Natural killer cell (primary cell): ENCODE measurements around the gene ACOT12. TPM values are rescaled to one million over a fixed set of nuclear protein-coding genes. Genes with fewer than 3 reads are reported as not detected.

ENCODE experiments used
- ATAC-seq, 3 donors: fragments of 150-1000 bp in 2 of 3; fragments of 200-7000 bp in 1 of 3; cut with Tn5 transposase; 1 replicate in 1 of 3; 2 replicates in 2 of 3; pipeline ENCODE4 v1.10.0; 2021; ENCODE audit warnings: mild to moderate bottlenecking in 2 of 3, moderate library complexity in 2 of 3
- DNase-seq, 2 donors: peaks; one replicate each; pipeline versions ENCODE4 v3.0.0 to v3.0.0-alpha.2; 2013 to 2021; ENCODE audit warnings: mixed read lengths in 1 of 2
- H3K27ac ChIP-seq: one replicate; pipeline ENCODE4 v1.5.1; 2013; ENCODE audit warnings: mild to moderate bottlenecking, low read length
- H3K27me3 ChIP-seq: one replicate; pipeline ENCODE4 v1.6.1; 2013; ENCODE audit warnings: low read length; ENCODE audit not compliant: control insufficient read depth, insufficient read depth
- H3K36me3 ChIP-seq: one replicate; pipeline ENCODE4 v1.6.1; 2013; ENCODE audit warnings: low read length; ENCODE audit not compliant: control insufficient read depth, insufficient read depth
- H3K4me1 ChIP-seq: one replicate; pipeline ENCODE4 v1.6.1; 2013; ENCODE audit warnings: low read length; ENCODE audit not compliant: control insufficient read depth, insufficient read depth
- H3K4me3 ChIP-seq: one replicate; pipeline ENCODE4 v1.5.1; 2013; ENCODE audit warnings: low read length
- H3K9me3 ChIP-seq: one replicate; pipeline ENCODE4 v1.6.1; 2013; ENCODE audit warnings: low read length; ENCODE audit not compliant: control insufficient read depth, insufficient read depth
- H3K27ac Mint-ChIP-seq, 2 donors: one replicate each; pipeline ENCODE4 v1.8.0; 2022; ENCODE audit warnings: mild to moderate bottlenecking in 2 of 2, mixed read lengths in 2 of 2, moderate library complexity in 1 of 2
- H3K27me3 Mint-ChIP-seq, 2 donors: one replicate each; pipeline ENCODE4 v1.8.0; 2022; ENCODE audit warnings: low read depth in 2 of 2, mixed read lengths in 2 of 2
- H3K36me3 Mint-ChIP-seq: one replicate; pipeline ENCODE4 v1.8.0; 2022; ENCODE audit warnings: mixed read lengths
- H3K4me1 Mint-ChIP-seq, 2 donors: one replicate each; pipeline ENCODE4 v1.8.0; 2022; ENCODE audit warnings: mixed read lengths in 2 of 2
- H3K4me3 Mint-ChIP-seq: one replicate; pipeline ENCODE4 v1.8.0; 2022; ENCODE audit warnings: mild to moderate bottlenecking, moderate library complexity, mixed read lengths
- H3K9me3 Mint-ChIP-seq, 2 donors: one replicate each; pipeline ENCODE4 v1.8.0; 2022; ENCODE audit warnings: mixed read lengths in 2 of 2
- WGBS: methylation state at CpG from one replicate; pipeline ENCODE4 v1.1.7; 2013; ENCODE audit warnings: missing lambda C conversion rate; ENCODE audit not compliant: insufficient coverage; 5-methylcytosine and 5-hydroxymethylcytosine counted together
- intact Hi-C: fragments of 100-400 bp; cut with micrococcal nuclease; formaldehyde crosslinking; loops from one replicate; pipeline ENCODE4 v1.14.2; 2022
- total RNA-seq, 4 donors: library from RNA; stranded (reverse); fragments of 120-200 nt in 1 of 4; gene quantifications; one replicate each; pipeline versions ENCODE4 v1.2.3 to v1.2.4, GENCODE V29; 2013 to 2022
- TF ChIP-seq, protein P1 (sequence below): fragments of 200-600 bp; IDR thresholded peaks from one replicate; pipeline ENCODE4 v1.8.0; 2022; ENCODE audit warnings: antibody characterized with exemption

Gene ACOT12
- total RNA-seq, 3 donors from 2014 or later (not counting 1 experiment from before 2014, with no cell fraction given): not detected

DNA sequence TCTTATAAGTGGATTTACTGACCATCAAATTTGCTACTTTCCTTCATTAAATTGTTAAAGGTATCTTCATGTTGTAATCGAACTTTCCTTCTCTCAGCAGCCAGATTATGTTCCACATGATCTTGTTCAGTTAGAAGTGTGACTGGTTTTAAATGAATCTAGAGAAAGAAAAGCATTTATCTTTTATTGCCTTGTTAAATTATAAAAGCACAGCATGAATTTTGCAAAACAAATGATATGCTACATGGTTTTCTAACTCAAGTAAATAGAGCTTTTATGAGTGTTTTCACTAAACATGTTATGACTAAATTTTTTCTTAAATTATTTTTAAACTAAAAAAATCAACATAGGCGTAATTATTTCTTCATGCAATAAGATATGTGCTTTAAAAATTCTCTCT is 34.1 kb downstream of the ACOT12 start:
- Histone ChIP-seq H3K9me3 (no peaks in the 10 kb centered on the region), H3K4me3 (no peak overlapping the region), H3K36me3 (no peaks in the 10 kb centered on the region), H3K27ac (no peak overlapping the region), H3K4me1 (no peaks in the 10 kb centered on the region), H3K27me3 (no peaks in the 10 kb centered on the region)
- Mint-ChIP-seq H3K27me3 (peaks cover 4 to 8% of the 10 kb centered on the region in 2 donors), H3K4me3 (no peak overlapping the region), H3K4me1 (no peaks in the 10 kb centered on the region), H3K9me3 (no peaks in the 10 kb centered on the region), H3K36me3 (no peaks in the 10 kb centered on the region), H3K27ac (no peak overlapping the region)
- intact Hi-C loops: no loop called here
- 50% methylated on average over 1 of the region's 2 CpGs for WGBS
- ATAC-seq: no peak
- TF ChIP-seq, protein P1, sequence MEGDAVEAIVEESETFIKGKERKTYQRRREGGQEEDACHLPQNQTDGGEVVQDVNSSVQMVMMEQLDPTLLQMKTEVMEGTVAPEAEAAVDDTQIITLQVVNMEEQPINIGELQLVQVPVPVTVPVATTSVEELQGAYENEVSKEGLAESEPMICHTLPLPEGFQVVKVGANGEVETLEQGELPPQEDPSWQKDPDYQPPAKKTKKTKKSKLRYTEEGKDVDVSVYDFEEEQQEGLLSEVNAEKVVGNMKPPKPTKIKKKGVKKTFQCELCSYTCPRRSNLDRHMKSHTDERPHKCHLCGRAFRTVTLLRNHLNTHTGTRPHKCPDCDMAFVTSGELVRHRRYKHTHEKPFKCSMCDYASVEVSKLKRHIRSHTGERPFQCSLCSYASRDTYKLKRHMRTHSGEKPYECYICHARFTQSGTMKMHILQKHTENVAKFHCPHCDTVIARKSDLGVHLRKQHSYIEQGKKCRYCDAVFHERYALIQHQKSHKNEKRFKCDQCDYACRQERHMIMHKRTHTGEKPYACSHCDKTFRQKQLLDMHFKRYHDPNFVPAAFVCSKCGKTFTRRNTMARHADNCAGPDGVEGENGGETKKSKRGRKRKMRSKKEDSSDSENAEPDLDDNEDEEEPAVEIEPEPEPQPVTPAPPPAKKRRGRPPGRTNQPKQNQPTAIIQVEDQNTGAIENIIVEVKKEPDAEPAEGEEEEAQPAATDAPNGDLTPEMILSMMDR: no peak
- no peak for DNase-seq

DNA sequence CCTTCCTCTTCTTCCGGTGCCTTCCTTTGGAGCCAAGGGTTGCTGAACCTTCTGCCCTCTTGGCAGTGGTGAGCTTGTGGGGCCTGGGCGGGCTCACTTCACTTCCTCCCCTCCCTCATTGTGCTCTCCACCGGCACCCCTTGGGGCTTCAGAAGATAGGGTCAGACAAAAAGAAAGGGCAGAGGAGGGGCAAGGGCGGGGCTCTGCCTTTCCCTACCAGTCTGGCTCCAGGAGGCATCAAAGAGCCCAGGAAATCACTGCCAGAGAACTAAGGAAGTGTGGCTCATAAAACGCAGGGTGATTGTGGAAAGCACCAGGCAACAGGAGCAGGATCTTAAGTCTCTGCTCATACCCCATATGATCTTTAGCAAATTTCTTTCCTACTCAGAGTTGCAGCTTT is 34.8 kb downstream of the ACOT12 start:
- Histone ChIP-seq H3K4me3 (no peak overlapping the region), H3K9me3 (no peaks in the 10 kb centered on the region), H3K27ac (no peak overlapping the region), H3K27me3 (no peaks in the 10 kb centered on the region), H3K4me1 (no peaks in the 10 kb centered on the region), H3K36me3 (no peaks in the 10 kb centered on the region)
- Mint-ChIP-seq H3K27ac (no peak overlapping the region), H3K36me3 (no peaks in the 10 kb centered on the region), H3K27me3 (peaks cover 4 to 8% of the 10 kb centered on the region in 2 donors), H3K9me3 (no peaks in the 10 kb centered on the region), H3K4me3 (no peak overlapping the region), H3K4me1 (no peaks in the 10 kb centered on the region)
- ATAC-seq (no peak), DNase-seq (no peak)
- TF ChIP-seq, protein P1: no peak
- WGBS: 58% methylated on average over 4 of the region's 5 CpGs
- intact Hi-C loops: no loop called here

DNA sequence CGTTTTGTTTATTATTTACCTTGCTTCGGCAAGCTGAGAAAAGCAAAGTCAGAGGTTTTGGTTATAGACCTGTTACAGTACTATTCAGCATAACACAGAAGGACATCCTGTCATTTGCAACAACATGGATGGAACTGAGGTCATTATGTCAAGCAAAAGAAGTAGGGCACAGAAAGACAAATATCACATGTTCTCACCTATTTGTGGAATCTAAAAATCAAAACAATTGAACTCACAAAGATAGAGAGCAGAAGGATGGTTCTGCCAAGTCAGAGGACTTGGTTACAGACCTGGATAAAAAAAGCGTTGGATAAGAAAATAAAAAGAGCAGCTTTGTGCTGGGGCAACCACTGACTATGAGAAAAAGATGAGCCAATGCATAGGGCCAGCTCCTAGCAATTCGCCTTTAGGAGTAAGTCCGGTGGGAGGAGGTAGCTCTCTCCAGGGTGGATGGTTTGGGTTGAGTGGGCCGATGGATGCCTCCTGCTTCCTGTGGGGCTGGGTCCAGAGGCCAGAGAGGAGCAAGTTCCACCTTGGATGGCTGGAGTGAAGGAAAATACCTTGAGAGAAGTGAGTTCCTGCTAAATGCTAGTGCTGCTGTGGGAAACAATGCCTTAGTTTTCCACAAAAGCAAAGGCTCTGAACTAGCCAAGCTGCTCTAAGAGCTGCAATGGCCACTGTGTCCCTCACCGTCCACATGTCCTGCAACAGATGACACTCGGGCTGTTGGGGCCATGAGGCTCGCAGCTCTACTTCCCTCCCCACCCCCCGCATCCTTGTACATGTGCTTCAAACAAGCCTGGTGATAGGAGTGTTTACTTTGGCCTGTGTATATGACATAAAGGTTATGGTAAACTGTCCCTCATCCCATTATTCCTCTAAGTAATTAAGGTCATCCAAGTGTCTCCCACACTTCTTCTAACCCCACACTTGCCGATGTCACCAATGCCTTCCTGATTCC is 38.4 kb downstream of the ACOT12 start:
- TF ChIP-seq, protein P1: no peak
- Histone ChIP-seq H3K9me3 (no peaks in the 10 kb centered on the region), H3K27me3 (no peaks in the 10 kb centered on the region), H3K36me3 (no peaks in the 10 kb centered on the region), H3K4me1 (no peaks in the 10 kb centered on the region), H3K27ac (no peak overlapping the region), H3K4me3 (no peak overlapping the region)
- no peak for ATAC-seq
- intact Hi-C loops: no loop called here
- no peaks in the 10 kb centered on the region for H3K9me3 Mint-ChIP-seq
- DNase-seq: no peak
- H3K4me1 Mint-ChIP-seq: no peaks in the 10 kb centered on the region
- 91% methylated on average over 9 of the region's 11 CpGs for WGBS
- peaks cover 8 to 14% of the 10 kb centered on the region in 2 donors for H3K27me3 Mint-ChIP-seq
- H3K27ac Mint-ChIP-seq: no peak overlapping the region
- no peaks in the 10 kb centered on the region for H3K36me3 Mint-ChIP-seq
- H3K4me3 Mint-ChIP-seq: no peak overlapping the region
